ENCODE results near the gene SOS1. TPM values are rescaled to one million over a fixed set of nuclear protein-coding genes. Genes with fewer than 3 reads are reported as not detected.
"Not testable (repeated sequence)": the region's sequence is repeated elsewhere in the genome, so short reads cannot be mapped to it uniquely, and the experiment has no call there.

The SOS1 gene
- total RNA-seq, 1 donor from 2014 or later: 54.5 TPM

DNA sequence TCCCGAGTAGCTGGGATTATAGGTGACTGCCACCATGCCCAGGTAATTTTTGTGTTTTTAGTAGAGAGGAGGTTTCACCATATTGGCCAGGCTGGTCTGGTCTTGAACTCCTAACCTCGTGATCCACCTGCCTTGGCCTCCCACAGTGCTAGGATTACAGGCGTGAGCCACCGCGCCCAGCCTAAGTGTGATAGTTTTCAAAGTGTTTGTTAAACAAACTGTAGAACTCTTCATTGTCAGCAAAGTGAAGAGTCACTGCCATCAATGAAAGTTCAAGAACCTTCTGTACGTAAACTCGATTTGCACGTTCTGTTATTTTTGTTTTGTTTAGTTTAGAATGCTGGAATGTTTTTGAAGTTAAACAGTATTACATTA is 18.0 kb upstream of the SOS1 start:
- no peaks in the 10 kb centered on the region for H3K9me3 Mint-ChIP-seq

DNA sequence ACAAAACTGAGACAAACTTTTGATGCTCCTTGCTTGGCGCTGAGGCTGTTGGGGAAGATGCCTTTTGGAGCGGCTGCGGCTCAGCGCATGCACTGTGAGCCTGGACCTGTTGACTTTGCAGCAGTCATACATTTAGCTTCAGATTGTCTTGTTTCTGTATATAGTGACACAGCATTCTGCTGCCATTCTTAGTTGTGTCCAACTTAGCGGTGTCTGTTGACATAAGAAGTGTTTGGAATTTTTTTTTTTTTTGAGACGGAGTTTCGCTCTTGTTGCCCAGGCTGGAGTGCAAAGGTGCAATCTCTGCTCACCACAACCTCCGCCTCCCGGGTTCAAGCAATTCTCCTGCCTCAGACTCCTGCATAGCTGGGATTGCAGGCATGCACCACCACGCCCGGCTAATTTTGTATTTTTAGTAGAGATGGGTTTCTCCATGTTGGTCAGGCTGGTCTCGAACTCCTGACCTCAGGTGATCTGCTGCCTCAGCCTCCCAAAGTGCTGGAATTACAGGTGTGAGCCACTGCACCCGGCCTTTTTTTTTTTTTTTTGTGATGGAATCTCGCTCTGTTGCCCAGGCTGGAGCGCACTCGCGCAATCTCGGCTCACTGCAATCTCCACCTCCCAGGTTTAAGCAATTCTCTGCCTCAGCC is 17.5 kb upstream of the SOS1 start:
- H3K36me3 Mint-ChIP-seq, H3K9me3 Mint-ChIP-seq: not testable (repeated sequence)

More for the DNA sequence above, 18.0 kb upstream of the SOS1 start:
- Mint-ChIP-seq H3K36me3 (no peaks in the 10 kb centered on the region), H3K27ac (no peak overlapping the region), H3K4me1 (peaks cover 25% of the 10 kb centered on the region), H3K4me3 (no peak overlapping the region), H3K27me3 (ENCODE audit: low read depth) (no peaks in the 10 kb centered on the region)
- TF ChIP-seq, protein P1, sequence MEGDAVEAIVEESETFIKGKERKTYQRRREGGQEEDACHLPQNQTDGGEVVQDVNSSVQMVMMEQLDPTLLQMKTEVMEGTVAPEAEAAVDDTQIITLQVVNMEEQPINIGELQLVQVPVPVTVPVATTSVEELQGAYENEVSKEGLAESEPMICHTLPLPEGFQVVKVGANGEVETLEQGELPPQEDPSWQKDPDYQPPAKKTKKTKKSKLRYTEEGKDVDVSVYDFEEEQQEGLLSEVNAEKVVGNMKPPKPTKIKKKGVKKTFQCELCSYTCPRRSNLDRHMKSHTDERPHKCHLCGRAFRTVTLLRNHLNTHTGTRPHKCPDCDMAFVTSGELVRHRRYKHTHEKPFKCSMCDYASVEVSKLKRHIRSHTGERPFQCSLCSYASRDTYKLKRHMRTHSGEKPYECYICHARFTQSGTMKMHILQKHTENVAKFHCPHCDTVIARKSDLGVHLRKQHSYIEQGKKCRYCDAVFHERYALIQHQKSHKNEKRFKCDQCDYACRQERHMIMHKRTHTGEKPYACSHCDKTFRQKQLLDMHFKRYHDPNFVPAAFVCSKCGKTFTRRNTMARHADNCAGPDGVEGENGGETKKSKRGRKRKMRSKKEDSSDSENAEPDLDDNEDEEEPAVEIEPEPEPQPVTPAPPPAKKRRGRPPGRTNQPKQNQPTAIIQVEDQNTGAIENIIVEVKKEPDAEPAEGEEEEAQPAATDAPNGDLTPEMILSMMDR (IDR thresholded peaks at IDR 0.05; ENCODE audit: unreplicated experiment): no peak
- no peak for DNase-seq (ENCODE audit: low spot score in 2 of 2, unreplicated experiment in 2 of 2)

DNA sequence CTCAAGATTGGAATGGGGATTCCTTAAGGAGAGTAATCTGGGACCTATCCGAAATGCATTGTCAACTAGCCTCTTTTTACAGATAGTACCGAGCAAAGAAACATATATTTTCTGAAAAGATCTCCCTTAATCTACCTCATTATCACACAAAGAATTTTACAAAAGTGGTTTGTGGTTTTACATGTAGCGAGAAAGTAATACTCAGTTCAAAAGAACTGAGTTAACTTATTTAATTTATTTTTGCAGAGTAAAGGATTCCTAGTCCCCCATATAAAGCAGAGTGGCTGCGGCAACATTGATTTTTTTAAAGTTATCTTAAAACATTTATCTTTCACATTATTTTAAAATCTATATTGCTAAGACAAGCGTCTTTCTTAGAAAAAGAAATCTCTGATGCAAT is 15.9 kb upstream of the SOS1 start:
- H3K27ac Mint-ChIP-seq: no peak overlapping the region
- H3K4me3 Mint-ChIP-seq: no peak overlapping the region
- H3K9me3 Mint-ChIP-seq: no peaks in the 10 kb centered on the region
- H3K27me3 Mint-ChIP-seq (ENCODE audit: low read depth): no peaks in the 10 kb centered on the region
- no peak for DNase-seq (ENCODE audit: low spot score in 2 of 2, unreplicated experiment in 2 of 2)
- TF ChIP-seq, protein P1 (IDR thresholded peaks at IDR 0.05; ENCODE audit: unreplicated experiment): no peak
- H3K36me3 Mint-ChIP-seq: no peaks in the 10 kb centered on the region
- H3K4me1 Mint-ChIP-seq: peaks cover 21% of the 10 kb centered on the region

More for the DNA sequence above, 17.5 kb upstream of the SOS1 start:
- H3K27me3 Mint-ChIP-seq (ENCODE audit: low read depth); H3K4me3 Mint-ChIP-seq; H3K27ac Mint-ChIP-seq; DNase-seq (ENCODE audit: low spot score in 2 of 2, unreplicated experiment in 2 of 2): not testable (repeated sequence)
- peaks cover 25% of the 10 kb centered on the region for H3K4me1 Mint-ChIP-seq

DNA sequence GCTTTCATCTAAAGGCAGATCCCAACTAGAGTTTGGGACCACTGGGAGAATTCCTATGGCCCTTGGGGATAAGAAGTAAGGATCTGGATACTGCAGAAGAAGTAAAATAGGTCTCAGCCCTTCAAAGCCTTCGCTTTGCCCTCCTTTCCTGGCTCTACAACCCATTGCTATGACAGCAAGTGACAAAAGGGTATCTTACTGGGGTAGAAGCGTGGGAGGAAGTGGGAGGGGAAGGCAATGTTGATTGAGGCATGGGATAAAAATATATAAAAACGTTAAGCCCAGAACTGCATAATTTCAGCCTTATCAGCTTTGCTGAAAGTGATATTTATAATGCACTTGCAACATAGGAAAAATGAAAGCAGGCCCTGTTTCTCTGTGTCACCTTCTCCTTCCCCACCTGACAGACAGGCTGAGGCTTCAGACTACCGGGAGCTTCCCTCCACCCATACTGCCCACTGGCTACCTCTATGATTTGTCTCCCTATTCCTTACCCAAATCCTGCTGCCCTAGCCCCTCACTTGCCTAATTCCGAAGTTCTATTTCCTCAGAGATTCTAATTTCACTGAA is 14.9 kb upstream of the SOS1 start:
- H3K4me3 Mint-ChIP-seq: no peak overlapping the region
- TF ChIP-seq, protein P1 (IDR thresholded peaks at IDR 0.05; ENCODE audit: unreplicated experiment): no peak
- H3K4me1 Mint-ChIP-seq: peaks cover 14% of the 10 kb centered on the region
- H3K36me3 Mint-ChIP-seq: no peaks in the 10 kb centered on the region
- no peaks in the 10 kb centered on the region for H3K27me3 Mint-ChIP-seq (ENCODE audit: low read depth)
- DNase-seq (ENCODE audit: low spot score in 2 of 2, unreplicated experiment in 2 of 2): no peak
- no peak overlapping the region for H3K27ac Mint-ChIP-seq
- H3K9me3 Mint-ChIP-seq: no peaks in the 10 kb centered on the region

DNA sequence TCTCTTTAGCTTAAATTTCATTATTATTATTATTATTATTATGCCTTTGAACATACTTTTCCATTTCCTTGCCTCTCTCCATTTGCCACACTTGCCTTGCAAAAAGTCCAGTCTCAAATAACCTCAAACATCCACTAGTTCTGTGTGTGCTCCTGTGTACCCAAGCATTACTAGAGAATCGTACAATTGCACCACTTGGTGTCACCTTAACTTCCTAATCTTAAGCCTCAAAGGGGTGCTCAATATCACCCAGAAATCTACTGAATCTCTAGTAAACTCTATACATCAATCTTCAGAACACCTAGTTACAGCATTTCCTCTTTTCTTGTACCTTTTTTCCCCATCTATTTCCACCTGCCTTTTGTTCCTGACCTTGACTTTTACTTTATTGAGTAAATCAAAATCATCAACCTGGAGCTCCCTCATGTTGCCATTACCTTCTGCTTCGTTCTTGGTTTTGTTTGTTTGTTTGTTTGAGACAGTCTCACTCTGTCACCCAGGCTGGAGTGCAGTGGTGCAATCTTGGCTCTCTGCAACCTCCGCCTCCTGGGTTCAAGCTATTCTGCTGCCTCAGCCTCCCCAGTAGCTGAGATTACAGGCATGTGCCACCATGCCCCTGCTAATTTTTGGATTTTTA is 12.5 kb upstream of the SOS1 start:
- Mint-ChIP-seq H3K4me3 (no peak overlapping the region), H3K36me3 (no peaks in the 10 kb centered on the region), H3K27me3 (ENCODE audit: low read depth) (no peaks in the 10 kb centered on the region), H3K27ac (no peak overlapping the region), H3K4me1 (no peaks in the 10 kb centered on the region), H3K9me3 (no peaks in the 10 kb centered on the region)
- DNase-seq (ENCODE audit: low spot score in 2 of 2, unreplicated experiment in 2 of 2): no peak
- TF ChIP-seq, protein P1 (IDR thresholded peaks at IDR 0.05; ENCODE audit: unreplicated experiment): no peak

DNA sequence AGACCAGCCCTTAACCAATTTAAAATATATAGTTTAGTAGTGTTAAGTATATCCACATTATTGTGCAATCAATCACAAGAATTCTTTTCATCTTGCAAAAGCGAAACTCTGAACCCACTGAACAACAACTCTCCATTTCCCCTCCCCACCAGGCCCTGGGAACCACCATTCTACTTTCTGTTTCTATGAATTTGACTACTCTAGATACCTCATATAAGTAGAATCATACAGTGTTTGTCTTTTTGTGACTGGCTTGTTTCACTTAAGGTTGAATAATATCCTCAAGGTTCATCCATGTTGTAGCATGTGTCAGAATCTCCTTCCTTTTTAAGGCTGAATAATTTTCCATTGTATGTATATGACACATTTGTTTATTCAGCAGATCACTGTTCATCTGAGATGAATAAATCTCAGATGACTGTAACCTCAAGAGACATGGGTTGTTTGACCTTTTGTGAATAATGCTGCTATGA is 8.1 kb upstream of the SOS1 start:
- Mint-ChIP-seq H3K27ac (no peak overlapping the region), H3K9me3 (no peaks in the 10 kb centered on the region), H3K4me1 (peaks cover 15% of the 10 kb centered on the region), H3K4me3 (no peak overlapping the region), H3K27me3 (ENCODE audit: low read depth) (no peaks in the 10 kb centered on the region), H3K36me3 (no peaks in the 10 kb centered on the region)
- no peak for DNase-seq (ENCODE audit: low spot score in 2 of 2, unreplicated experiment in 2 of 2)
- TF ChIP-seq, protein P1 (IDR thresholded peaks at IDR 0.05; ENCODE audit: unreplicated experiment): no peak

Measured in mesothelial cell of epicardium (in vitro differentiated cells).